ENCODE results near the gene KRT80. TPM values are rescaled to one million over a fixed set of nuclear protein-coding genes. Genes with fewer than 3 reads are reported as not detected.

Gene KRT80
- total RNA-seq, 1 donor from 2014 or later = 7.9 TPM

DNA sequence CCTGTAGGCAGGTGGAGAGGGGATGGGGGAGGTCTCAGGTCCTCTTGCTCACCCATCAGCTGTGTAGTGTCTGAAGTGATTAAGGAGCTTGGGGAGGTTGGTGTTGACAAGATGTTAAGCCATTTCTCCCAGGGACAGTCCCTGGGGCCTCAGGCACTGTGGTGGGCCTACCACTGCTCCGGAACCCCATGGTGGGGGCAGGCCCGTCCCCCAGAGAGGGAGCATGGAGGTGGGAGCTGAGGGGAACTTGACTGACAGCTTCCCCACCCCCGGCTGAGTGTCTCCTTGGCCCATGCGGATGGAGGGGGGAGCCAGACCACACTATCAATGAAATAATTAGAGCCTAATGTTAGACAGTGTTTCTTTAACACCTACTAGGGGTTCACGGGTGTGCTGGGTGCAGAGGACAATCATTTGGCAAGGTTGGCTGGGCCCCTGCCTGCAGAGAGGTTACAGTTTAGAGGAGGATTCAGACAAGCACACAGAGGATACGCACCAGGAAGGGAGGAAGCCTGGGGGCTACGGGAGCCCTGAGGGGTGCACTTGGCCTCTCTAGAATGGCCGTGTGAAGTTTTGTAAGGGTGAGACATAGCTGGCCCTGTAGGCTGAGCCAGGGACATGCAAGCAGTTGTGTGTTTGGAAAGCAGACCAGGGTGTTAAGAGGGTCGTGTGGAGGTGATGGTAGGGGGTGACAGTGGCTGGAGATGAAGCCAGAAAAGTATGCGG is 19.3 kb upstream of the KRT80 start:
- TF ChIP-seq POLR2AphosphoS5 (IDR thresholded peaks at IDR 0.05; ENCODE audit: insufficient read depth in 1 of 2, low read depth in 1 of 2) = no peak
- TF ChIP-seq, protein P1, sequence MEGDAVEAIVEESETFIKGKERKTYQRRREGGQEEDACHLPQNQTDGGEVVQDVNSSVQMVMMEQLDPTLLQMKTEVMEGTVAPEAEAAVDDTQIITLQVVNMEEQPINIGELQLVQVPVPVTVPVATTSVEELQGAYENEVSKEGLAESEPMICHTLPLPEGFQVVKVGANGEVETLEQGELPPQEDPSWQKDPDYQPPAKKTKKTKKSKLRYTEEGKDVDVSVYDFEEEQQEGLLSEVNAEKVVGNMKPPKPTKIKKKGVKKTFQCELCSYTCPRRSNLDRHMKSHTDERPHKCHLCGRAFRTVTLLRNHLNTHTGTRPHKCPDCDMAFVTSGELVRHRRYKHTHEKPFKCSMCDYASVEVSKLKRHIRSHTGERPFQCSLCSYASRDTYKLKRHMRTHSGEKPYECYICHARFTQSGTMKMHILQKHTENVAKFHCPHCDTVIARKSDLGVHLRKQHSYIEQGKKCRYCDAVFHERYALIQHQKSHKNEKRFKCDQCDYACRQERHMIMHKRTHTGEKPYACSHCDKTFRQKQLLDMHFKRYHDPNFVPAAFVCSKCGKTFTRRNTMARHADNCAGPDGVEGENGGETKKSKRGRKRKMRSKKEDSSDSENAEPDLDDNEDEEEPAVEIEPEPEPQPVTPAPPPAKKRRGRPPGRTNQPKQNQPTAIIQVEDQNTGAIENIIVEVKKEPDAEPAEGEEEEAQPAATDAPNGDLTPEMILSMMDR (IDR thresholded peaks at IDR 0.05) = no peak
- no peak for TF ChIP-seq POLR2A (IDR thresholded peaks at IDR 0.05)
- peak overlapping the region; percentile 20 for H3K27ac ChIP-seq
- H3K4me3 ChIP-seq = no peak overlapping the region
- intact Hi-C loops (cut with DNase I) = no loop called here
- peaks cover 12% of the 10 kb centered on the region for H3K4me1 ChIP-seq
- no peak for DNase-seq (ENCODE audit: extremely low spot score in 2 of 2)
- no peaks in the 10 kb centered on the region for H3K9me3 ChIP-seq
- no peaks in the 10 kb centered on the region for H3K27me3 ChIP-seq
- H3K36me3 ChIP-seq = no peaks in the 10 kb centered on the region

- intact Hi-C loops (cut with DNase I) = no loop called here
- no peak for DNase-seq (ENCODE audit: extremely low spot score in 2 of 2)
- H3K9me3 ChIP-seq = no peaks in the 10 kb centered on the region
- H3K27me3 ChIP-seq = no peaks in the 10 kb centered on the region
- TF ChIP-seq POLR2A (IDR thresholded peaks at IDR 0.05) (no peak), POLR2AphosphoS5 (IDR thresholded peaks at IDR 0.05; ENCODE audit: insufficient read depth in 1 of 2, low read depth in 1 of 2) (peak in 1 of 2 donors; percentile 75)
- no peak overlapping the region for H3K4me3 ChIP-seq
- no peaks in the 10 kb centered on the region for H3K36me3 ChIP-seq
- H3K27ac ChIP-seq = no peak overlapping the region
- H3K4me1 ChIP-seq = peaks cover 5% of the 10 kb centered on the region
These were observed 18.5 kb upstream of the KRT80 start for GRCh38 chr12:52210186-52210924.

DNA sequence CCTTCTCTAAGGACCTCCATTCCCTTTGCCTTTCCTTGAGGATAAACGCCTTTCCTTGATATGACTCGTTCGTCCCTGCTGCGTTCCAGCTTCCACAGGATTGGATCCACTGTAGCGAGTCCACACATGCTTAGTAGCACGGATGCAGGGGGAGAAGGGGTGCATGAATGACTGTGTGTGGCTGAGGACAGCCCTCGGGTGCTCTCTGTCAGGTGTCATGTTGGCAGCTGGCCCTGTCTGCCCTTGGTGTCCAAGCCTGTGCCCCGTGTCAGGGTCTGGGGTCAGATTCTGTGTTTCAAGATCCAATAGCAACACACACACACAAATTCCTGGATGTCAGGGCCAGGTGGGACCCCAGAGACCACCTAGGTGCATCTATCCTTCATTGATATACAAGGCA is 17.5 kb upstream of the KRT80 start:
- TF ChIP-seq POLR2AphosphoS5 (IDR thresholded peaks at IDR 0.05; ENCODE audit: insufficient read depth in 1 of 2, low read depth in 1 of 2) = no peak
- no peak for TF ChIP-seq POLR2A (IDR thresholded peaks at IDR 0.05)
- TF ChIP-seq, protein P1 (IDR thresholded peaks at IDR 0.05) = no peak
- no peak overlapping the region for H3K4me3 ChIP-seq
- no peak for DNase-seq (ENCODE audit: extremely low spot score in 2 of 2)
- no peak overlapping the region for H3K27ac ChIP-seq
- no peaks in the 10 kb centered on the region for H3K9me3 ChIP-seq
- H3K27me3 ChIP-seq = no peaks in the 10 kb centered on the region
- peaks cover 5% of the 10 kb centered on the region for H3K4me1 ChIP-seq
- intact Hi-C loops (cut with DNase I) = no loop called here
- H3K36me3 ChIP-seq = no peaks in the 10 kb centered on the region

DNA sequence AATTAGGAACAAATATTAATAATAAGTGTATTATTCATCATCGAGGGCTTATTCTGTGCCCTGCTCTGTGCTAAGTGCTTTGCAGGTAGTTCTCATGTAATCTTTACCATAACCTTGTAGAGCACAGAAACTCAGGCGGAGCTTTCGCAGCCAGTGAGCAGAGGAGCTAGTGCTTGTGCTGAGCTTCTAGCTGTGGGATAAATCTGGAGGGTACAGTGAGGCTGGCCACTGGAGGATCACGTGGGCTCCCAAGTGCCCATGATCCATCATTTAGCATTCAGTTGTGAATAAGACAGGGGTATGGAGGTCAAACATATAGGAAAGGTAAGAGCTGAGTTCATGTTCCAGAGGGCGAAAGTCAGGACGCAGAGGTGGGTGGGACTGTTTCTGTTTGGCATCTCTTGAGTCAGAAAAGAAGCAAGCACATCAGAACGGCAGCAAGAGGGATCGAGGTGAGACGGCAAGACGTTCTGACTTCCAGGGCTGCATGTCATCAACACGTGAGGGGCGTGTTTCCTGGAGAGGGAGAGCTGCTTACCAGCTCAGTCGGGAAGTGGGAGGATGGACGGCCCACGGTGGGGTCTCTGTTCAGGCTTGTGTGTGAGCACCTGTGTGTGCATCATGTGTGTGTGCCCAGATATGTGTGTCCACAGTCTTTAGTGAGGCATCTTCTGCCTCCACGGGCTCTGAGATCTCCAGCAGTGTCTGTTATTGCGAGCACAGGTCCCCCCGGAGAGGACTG is 16.8 kb upstream of the KRT80 start:
- Histone ChIP-seq H3K4me3 (no peak overlapping the region), H3K4me1 (peaks cover 5% of the 10 kb centered on the region), H3K9me3 (no peaks in the 10 kb centered on the region), H3K36me3 (no peaks in the 10 kb centered on the region), H3K27me3 (no peaks in the 10 kb centered on the region), H3K27ac (no peak overlapping the region)
- no peak for TF ChIP-seq POLR2A (IDR thresholded peaks at IDR 0.05)
- TF ChIP-seq, protein P1 (IDR thresholded peaks at IDR 0.05) = no peak
- TF ChIP-seq POLR2AphosphoS5 (IDR thresholded peaks at IDR 0.05; ENCODE audit: insufficient read depth in 1 of 2, low read depth in 1 of 2) = no peak
- DNase-seq (ENCODE audit: extremely low spot score in 2 of 2) = no peak
- intact Hi-C loops (cut with DNase I) = no loop called here

DNA sequence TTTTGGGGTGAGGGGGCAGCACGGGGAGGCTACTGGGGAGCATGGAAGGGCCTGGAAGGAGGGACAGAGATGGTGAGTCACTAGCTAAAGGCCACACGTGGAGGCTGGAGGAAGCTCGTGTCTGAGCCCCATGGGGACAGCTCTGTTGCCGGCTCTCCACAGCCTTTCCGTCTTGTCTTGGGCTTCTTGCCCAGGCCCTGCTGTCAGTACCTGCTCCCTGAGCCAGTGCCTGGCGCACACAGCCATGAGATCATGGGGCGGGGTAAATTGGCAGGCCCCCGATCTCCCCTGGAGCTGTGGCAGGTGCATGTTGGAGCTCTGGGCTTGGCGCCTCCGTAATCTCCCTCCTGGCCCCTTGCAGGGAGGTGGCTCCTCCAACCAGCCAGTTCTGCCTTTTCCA is 16.1 kb upstream of the KRT80 start:
- DNase-seq (ENCODE audit: extremely low spot score in 2 of 2) = no peak
- TF ChIP-seq POLR2A (IDR thresholded peaks at IDR 0.05) (no peak), POLR2AphosphoS5 (IDR thresholded peaks at IDR 0.05; ENCODE audit: insufficient read depth in 1 of 2, low read depth in 1 of 2) (peak; percentile 30 to 81)
- no peaks in the 10 kb centered on the region for H3K27me3 ChIP-seq
- no peak overlapping the region for H3K4me3 ChIP-seq
- peaks cover 8% of the 10 kb centered on the region for H3K4me1 ChIP-seq
- no peak overlapping the region for H3K27ac ChIP-seq
- intact Hi-C loops (cut with DNase I) = no loop called here
- H3K9me3 ChIP-seq = no peaks in the 10 kb centered on the region
- H3K36me3 ChIP-seq = no peaks in the 10 kb centered on the region

All from vagina (tissue), 2 donors.